Activated CD4-positive, alpha-beta T cell treated with anti-CD3 and anti-CD28 coated beads for 24 hours (primary cell): ENCODE measurements around the gene DDX60.
"Not testable (repeated sequence)": the region's sequence is repeated elsewhere in the genome, so short reads cannot be mapped to it uniquely, and the experiment has no call there.

ENCODE experiments used
- DNase-seq, 2 donors: peaks; one replicate each; pipeline ENCODE4 v3.0.0-alpha.2; 2020; ENCODE audit warnings: low read depth in 2 of 2

The DDX60 gene, protein sequence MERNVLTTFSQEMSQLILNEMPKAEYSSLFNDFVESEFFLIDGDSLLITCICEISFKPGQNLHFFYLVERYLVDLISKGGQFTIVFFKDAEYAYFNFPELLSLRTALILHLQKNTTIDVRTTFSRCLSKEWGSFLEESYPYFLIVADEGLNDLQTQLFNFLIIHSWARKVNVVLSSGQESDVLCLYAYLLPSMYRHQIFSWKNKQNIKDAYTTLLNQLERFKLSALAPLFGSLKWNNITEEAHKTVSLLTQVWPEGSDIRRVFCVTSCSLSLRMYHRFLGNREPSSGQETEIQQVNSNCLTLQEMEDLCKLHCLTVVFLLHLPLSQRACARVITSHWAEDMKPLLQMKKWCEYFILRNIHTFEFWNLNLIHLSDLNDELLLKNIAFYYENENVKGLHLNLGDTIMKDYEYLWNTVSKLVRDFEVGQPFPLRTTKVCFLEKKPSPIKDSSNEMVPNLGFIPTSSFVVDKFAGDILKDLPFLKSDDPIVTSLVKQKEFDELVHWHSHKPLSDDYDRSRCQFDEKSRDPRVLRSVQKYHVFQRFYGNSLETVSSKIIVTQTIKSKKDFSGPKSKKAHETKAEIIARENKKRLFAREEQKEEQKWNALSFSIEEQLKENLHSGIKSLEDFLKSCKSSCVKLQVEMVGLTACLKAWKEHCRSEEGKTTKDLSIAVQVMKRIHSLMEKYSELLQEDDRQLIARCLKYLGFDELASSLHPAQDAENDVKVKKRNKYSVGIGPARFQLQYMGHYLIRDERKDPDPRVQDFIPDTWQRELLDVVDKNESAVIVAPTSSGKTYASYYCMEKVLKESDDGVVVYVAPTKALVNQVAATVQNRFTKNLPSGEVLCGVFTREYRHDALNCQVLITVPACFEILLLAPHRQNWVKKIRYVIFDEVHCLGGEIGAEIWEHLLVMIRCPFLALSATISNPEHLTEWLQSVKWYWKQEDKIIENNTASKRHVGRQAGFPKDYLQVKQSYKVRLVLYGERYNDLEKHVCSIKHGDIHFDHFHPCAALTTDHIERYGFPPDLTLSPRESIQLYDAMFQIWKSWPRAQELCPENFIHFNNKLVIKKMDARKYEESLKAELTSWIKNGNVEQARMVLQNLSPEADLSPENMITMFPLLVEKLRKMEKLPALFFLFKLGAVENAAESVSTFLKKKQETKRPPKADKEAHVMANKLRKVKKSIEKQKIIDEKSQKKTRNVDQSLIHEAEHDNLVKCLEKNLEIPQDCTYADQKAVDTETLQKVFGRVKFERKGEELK (N-terminal part only)

DNA sequence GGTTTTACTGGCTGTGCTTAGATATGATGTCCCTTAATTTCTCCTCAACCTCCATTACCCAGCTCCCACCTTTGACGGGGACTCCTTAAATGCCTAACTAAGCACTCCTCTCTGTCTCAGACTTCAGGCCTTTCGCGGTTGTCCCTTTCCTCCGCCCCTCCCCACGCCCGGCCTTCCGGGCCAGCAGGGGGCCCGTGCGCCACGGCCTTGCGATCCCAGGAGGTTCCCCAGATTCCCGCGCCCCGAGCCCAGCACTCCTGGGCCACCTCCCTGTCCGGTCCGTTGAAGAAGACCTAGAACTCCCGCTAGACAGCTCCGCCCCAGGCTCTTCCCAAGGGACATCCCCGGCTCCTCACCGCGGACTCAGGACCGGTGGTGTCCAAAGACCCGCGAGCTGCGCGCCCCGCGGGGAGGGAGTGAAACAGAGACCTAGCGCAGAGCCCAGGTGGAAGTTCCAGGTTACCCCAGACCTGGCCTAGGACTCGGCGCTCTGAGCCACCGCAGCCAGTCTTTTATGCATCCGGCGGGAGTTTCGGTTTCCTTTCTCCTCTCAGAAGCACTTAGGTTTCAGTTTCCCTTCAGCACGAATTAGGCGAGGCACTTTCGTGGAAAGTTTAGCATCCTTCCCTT is at the start of gene DDX60:
Gene DDX60 (minus strand): TSS at position 487 of the 630 bp plus-strand sequence. CDS start 7,493 bp downstream, outside the sequence.
- DNase-seq = peak; percentile 60 to 64

DNA sequence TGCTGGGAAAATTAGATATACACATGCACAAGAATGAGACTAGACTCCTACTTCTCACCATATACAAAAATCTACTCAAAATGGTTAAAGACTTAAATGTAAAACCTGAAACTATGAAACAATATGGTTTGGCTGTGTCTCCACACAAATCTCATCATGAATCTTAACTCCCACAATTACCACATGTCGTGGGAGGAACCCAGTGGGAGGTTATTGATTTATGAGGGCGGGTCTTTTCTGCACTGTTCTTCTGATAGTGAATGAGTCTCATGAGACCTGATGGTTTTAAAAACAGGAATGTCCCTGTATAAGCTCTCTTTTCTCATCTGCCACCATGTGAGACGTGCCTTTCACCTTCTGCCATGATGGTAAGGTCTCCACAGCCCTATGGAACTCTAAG is 48.5 kb upstream of the DDX60 start:
- no peak for DNase-seq

DNA sequence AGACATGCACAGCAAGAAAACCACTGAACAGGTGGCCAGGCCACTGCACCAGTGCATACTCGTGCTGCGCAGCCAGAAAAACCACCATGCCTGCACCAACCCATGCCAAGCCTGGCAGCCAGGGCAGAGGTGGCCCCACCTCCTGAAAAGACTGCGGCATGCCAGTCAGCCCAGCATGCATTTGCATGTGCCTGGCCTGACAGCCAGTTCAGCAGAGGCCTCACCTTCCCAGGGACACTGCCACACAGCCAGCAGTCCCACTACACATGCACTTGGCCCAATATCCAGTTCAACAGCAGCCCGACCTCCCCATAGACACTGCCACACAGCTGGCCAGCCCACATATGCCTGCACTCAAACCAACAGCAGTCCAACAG is 43.5 kb upstream of the DDX60 start:
- no peak for DNase-seq

DNA sequence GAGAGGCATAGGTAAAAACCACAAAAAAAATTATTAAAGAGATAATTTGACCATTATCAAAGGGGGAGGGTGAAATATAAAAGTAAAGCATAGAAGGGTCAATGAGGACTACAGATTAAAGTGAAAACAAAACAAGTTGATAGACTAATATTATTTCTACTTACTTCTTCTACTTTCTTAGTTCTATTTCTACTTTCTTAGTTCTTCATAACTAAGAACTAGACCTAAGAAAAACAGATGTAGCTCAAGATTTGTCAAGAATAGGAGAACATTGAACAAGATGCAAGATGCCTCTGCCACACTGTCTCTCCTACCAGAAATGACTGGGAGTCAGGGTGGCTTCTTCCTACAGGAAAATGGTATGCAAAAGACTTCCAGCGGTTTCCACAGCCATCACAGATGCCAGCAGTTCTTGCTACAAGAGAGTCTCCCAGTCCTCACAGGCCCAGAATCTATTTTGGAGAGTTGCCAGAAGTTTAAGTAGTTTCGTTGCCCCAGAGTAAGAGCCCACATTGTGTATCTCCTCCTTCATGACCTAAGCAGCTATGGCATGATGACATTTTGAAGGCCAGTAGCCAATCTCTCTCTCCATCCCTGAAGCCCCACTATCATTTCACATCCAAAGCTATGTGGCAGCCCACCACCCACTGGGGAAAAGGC is 42.9 kb upstream of the DDX60 start:
- DNase-seq = no peak

DNA sequence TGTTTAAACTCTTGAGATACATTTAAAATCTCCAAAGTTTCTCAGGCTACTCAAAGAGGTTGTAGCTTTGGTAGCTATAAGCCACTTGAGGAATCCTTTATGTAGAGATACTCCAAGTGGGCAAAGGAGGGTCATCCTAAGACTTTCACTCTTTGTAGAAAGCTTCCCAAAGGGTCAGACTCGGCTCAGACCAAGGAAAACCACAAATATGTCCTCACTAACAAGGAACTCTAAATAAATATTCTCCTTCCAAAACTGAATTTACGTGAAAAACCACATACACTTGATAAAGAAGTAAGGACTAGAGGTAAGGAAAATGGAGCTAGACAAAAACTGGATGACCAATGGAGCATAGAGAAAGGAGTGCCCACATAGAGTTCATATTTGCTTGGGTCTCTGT is 41.7 kb upstream of the DDX60 start:
- no peak for DNase-seq

DNA sequence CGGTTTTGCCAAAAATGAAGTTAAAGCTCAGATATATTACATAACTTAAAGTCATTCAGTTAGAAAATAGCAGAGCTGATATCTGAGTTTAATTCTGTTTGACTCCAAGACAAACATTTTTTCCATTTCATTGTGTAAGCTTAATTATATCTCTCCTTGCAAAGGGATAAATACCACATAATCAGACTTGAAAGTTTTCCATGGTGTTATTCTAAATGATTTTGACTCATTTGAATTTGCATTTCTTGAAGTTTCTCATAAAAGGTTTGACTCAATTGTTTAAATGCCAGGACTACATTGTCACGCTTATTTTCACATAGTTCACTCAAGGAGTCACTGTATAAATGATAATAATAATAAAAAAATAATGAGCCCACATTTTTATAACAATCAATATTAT is 39.4 kb upstream of the DDX60 start:
- DNase-seq = no peak

DNA sequence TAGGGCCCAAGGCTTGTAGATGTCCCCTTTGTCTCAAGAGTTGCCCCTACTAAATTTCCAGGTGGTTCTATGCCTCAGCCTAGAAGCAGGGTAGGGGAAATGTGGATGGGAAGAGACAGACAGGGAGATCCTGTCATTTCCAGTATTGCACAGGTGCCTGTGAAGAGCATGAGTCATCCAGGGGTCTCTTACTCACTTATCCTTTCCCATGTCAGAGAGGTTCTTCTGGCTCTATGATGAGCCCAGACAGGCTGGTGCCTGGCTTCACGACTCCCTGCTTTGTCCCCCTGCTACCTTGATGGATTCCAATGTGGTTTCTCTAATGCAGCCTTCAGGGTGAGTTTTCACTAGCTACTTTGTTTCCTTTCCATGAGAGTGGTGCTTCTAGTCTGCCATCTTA is 35.2 kb upstream of the DDX60 start:
- no peak for DNase-seq

DNA sequence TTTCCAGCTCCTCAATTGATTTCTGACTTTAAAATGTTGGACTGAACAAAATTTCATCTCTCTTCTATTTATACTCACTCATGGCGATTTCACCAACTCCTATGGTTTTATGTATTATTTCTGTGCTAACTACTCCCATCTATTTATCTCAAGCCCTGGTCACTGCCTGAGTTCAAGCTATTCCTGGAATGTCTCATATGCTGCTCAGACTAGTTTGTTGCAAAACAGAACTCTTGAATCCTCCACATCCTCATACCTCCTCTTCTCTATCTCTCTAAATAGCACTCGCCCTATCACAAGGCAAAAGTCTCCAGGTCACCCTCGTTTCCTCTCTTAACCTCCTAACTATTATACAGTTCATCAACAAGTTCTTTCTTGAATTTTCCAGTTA is 19.0 kb upstream of the DDX60 start:
- no peak for DNase-seq

DNA sequence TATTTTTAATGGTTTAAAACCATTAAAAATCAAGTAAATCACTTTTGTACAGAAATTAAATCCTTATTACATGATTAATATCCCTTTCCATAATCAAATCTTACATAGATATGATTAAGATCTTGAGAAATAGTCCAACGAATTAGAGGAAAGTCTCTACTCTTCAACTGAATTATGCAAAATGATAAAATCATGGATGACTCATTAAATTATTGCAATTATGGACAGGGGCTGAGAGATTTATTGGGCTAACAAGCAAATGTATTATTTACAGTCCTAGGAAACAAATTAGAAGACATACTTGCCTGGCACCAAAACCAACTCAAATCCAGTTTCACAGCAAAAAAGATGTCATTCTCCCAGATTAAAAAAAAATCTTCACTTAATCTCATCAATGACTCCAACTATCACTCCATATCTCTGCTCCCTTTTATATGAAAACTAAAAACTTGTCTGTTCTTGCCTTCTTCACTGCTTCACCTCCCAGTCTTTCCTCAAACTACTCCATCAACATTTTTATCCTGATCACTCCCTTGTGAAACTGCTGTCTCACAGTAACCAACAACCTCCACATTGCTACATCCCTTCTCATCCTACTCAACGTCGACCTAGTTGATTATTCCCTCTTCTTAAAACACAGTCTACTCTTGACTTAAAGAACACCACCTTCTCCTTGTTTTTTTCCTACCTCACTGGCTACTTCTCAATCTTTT is 18.4 kb upstream of the DDX60 start:
- no peak for DNase-seq

DNA sequence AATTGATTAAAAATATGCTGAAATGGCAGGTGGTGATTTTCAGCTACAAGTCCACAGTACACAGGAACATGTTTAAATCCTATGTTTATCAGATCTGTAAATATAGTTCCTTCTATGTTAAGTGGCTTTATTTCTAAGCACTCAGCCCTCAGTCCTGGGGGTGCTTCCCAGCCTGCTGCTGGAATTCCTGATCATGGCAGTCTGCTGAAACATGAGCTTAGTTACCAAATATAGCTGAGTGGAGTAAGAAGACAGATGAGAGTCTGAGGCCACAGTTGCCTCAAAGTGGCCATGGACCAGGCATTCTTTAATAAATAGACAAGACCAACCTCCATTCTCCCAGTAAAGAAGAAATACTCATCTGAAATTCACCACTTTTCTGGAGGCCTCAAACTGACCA is 17.1 kb upstream of the DDX60 start:
- DNase-seq = no peak

DNA sequence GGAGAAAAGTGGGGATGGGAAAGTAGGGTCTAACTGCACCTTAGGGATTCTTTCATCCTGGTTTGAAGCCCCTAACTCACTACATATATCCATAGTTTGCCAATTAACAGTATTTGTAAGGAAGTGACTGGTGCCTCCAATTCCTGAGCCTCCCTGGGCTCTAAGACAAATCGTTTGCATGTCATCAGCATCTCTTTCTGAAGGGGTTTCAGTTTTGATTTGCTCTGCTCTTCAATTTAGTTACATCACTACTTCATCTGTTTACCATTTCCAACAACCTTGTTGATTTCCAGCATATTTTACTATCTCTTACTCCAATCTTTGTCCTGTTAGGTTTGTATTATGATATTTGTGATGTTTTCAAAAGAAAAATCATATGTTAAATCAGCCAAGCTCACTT is 15.5 kb upstream of the DDX60 start:
- no peak for DNase-seq

DNA sequence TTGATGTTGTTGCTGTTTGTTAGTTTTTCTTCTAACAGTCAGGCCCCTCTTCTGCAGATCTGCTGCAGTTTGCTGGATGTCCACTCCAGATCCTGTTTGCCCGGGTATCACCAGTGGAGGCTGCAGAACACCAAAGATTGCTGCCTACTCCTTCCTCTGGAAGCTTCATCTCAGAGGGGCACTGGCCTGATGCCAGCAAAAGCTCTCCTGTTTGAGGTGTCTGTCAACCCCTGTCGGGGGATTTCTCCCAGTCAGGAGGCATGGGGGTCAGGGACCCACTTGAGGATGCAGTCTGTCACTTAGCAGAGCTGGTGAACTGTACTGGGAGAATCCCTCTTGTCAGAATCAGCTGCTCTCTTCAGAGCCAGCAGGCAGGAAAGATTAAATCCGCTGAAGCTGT is 12.0 kb upstream of the DDX60 start:
- not testable (repeated sequence) for DNase-seq

DNA sequence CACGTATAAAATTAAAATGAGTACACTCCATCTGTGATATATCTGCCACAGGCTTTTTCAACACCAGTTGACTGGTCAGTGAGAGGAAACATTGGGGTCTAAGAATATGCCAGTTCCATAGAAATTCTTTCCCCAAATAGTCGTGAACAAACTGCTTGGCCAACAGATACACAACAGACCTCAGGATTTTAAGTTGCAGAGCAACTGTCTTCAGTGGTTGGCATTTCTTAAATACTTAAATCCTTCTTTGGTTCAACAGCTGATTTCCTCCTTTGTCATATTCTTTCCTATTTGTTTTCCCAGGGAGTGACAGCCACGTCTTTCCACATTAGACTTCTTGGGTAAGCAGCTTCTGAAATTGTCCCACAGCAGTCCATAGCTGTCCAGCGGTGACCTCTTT is 7.0 kb upstream of the DDX60 start:
- DNase-seq = no peak

DNA sequence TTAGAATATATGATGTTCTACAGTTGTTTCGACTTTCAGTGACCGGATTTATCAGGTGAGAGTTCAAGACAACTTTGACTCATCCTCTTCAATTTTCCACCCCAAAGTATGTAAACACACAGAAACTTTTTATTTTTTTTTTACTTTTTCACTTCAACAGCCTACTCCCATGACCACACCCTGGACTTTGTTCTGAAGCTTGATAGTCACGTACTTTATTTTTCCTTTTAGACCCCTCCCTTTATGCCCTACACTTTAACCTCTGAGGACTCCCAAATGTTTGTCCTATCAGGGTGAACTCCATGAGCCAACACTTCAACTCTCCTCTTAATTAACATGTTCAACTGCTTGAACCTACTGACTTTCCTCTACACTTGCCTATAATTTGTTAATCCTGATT is 2.5 kb upstream of the DDX60 start:
- DNase-seq = no peak

DNA sequence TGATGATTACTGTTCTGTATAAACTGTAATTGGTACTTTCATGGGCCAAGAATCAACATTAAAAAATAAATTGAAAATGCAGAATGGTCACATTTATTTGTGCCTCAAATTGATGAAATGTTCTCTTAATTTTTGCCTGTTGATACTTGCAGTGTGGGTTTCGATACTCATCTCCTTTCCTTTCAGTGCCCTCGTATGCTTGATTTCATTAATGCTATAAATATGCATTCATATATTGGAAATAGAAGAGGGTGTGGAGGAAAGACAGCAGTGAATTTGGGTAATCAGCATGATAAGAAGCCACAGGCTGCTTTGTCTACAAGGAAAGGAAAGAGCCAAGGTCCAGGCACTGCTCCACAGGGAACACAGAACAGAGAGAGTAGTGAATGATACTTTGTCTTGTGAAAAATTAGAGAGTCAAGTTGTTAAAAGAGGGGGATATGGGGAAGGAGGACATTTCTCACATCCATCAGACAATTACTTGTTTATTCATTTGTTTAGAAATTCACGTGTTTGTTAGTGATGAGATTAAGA is 1.0 kb upstream of the DDX60 start:
- no peak for DNase-seq

DNA sequence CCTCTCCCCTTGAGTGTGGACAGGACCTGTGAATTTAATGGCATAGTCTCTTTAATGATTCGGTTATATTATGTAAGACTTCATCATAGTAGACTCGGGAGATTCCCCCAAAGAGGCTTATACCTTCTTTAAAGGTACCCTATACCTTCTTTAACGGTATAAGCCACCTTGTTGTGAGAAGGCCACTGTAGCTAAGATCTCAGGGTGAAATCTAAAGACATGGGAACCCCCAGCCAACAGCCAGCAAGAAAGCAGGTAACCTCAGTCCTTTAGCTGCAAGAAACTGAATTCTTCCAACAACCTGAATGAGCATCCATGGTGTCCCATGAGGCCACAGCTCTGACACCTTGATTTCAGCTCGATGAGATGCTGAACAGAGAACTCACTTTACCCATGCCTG is 931 bp downstream of the DDX60 start:
- DNase-seq = no peak

DNA sequence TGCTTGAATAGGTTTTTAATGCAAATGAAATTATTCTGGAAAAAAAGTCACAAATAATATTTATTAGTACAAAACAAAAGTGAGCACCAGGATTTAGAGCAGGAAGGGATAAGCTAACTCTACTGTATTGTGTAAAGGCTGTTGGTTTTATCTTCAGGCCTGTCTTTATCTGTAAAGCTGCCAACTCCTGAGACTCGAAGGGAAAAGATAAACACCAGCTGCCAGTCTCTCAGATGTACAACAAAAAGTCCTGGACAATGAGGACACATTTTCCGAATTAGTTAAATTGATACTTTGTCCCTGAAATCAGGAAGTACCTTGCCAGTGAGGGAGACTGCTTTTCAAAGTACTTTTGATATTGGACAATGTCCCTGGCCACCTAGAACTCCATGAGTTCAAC is 8.8 kb downstream of the DDX60 start:
- no peak for DNase-seq

DNA sequence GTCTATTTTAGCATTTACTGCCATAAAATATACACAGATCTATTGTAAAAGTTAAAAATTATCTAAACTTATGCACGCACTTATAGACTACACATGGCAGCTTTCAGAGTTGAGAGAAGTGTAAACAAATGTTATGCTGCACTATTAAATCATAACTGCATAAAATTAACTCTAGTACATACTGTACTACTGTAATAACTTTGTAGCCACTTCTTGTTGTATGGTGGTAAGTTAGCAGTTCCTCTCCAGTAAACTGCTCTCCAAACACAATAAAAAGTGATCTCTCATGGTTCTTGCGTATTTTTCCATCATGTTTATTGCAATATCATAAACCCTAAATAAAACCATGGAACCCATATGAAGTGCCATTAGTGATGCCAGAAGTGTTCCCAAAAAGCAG is 9.6 kb downstream of the DDX60 start:
- no peak for DNase-seq

DNA sequence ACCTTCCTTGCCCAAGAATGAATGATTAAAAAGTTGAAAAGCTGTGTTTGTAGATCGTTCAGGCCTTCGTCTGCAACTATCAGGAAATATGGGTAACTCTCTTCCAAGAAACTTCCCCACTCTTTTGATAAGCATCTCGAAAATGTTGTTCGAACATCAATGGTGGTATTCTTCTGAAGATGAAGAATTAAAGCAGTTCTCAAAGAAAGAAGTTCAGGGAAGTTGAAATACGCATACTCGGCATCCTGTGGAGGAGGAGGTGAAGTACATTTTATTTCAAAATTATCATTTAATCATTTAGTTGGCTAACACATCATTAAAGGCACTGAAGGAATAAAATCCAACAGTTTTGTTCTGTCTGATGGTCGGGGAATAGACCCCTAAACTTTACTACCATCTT is 12.1 kb downstream of the DDX60 start:
- no peak for DNase-seq

DNA sequence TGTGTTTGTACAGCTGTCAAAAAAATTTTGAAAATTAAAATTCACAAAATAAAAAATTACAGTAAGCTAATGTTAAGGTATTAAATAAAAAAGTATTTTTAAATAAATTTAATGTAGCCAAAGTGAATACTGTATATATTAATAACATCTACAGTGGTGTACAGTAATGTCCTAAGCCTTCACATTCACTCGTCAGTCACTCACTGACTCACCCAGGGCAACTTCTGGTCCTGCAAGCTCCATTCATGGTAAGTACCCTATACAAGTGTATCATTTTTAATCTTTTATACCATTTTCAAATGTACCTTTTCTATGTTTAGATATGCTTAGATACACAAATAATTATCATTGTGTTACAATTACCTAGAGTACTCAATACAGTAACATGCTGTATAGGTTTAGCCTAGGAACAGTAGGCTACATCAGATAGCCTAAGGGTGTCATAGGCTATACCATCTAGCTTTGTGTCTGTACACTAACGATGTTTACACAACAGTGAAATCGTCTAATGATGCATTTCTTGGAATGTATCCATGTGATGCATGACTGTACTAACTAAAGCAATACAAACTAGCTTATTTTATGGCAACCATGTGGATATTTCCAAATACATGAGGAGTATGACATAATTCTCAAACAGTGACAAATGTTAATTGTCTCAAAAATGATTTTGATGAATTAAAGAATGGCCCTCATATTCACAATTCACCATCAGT is 13.7 kb downstream of the DDX60 start:
- no peak for DNase-seq
